Medulla oblongata (tissue), 1 donor: ENCODE results near the gene PRH1.

Experiments used
- DNase-seq: peaks from one replicate; pipeline ENCODE4 v3.0.0-alpha.2; 2015; ENCODE audit errors: extremely low spot score

The PRH1 gene

DNA sequence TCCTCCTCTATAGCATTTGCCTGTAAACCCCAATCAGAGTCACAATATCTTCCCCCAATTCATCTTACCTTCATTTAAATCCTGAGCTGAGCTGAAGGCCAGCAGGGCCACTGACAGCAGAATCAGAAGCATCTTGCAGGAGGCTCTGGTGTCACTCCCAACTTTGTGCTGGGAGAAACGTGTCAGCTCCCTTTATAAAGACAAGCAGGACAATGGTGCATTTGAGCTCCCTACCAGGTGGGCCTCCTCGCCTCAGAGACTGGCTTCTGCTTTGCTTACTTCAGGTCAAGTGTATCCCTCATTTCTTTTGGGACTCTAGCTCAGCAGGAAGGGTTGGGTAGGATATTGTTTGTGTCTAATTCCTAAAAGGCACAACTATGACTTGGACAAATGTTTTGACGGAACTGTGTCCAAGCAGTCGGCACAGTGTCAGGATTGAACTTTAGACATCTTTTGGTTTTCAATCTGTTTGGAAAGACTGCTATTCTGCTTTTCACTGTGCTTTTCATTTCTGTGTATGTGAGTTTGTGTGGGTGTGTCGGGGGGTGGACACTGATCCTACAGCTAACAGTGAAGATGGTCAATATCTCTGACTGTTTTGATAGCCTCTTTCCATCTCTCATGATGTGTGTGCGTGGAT is at the start of gene PRH1:
PRH1 (minus strand) TSS at position 170 of the 640 bp plus-strand sequence; CDS start at position 132, 38 bp downstream.
- DNase-seq = no peak

DNA sequence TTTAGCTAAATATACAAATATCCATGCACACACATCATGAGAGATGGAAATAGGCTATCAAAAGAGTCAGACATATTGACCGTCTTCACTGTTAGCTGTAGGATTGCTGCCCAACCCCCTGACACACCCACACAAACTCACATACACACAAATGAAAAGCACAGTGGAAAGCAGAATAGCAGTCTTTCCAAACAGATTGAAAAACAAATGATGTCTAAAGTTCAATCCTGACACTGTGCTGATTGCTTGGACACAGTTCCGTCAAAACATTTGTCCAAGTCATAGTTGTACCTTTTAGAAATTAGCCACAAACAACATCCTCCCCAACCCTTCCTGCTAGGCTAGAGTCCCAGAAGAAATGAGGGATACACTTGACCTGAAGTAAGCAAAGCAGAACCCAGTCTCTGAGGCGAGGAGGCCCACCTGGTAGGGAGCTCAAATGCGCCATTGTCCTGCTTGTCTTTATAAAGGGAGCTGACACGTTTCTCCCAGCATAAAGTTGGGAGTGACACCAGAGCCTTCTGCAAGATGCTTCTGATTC is 44.8 kb upstream of the PRH1 start, which contains the start of gene PRH2:
PRH2 (plus strand) TSS at position 491 of the 541 bp plus-strand sequence; CDS start at position 529, 38 bp downstream.
- DNase-seq = no peak

DNA sequence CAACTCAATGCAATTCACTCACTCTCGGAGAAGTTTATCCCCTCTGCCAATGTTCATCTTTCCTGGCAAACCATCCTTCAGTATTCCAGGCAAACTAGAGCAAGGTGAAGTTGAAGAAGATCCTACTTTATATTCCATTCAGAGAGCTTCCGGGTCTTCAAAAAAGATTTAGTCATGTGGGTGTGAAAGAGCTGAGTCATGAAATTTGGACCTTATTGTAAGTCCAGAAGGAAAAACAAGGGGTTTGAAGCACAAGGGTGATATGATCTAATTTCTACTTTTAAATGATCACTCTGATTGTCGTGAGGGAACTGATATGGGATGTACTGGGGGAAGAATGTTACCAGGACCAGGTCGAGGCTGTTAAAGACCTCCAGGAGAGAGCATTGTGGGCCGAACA is 42.2 kb upstream of the PRH1 start:
- no peak for DNase-seq

DNA sequence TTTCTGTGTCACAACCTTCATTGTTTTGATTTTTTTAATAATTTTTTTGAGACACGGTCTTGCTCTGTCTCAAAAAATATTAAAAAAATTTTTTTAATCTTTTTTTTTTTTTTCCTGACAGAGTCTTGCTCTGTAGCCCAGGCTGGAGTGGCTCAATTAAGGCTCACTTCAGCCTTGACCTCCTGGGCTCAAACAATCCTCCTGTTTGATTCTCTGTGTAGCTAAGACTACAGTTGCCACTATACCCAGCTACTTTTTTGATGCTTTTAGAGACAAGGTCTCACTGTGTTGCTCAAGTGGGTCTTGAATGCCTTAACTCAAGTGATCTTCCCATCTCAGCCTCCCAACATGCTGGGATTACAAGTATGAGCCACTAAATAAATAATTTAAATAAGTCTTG is 35.8 kb upstream of the PRH1 start:
- DNase-seq = no peak

DNA sequence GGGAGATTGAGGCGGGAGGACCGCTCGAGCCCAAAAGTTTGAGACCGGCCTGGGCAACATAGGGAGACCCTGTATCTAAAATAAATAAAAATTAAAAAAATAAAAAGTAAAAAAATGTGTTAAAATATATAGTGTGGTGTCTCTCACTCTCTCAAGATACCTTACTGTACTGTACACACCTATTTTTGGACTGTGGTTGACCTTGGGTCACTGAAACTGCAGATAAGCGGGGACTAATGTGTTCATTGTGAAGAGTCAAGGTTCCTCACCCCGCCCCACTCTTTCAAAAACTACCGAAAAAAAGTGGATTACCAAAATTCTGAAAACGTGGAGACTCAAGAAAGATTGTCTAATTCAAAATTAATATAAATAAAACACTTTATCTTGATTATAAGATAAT is 26.3 kb upstream of the PRH1 start:
- DNase-seq = no peak

DNA sequence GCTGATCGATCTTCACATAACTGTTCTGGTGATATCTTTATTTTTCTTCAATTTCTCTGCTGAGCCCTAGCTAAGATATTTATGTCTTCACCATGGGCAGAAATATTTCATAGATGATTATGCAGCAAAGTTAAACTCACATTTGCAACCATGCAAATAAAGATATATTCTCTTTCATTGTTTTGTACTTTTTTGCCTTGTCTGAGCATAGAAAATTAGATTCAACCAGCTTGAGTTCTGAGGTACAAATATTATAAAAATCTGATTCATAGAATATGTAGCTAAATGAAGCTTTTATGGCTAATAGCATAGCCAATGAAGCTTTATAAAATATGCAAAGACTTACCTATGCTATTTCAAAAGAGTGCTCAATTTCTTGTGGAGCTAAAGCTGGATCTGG is 25.4 kb upstream of the PRH1 start, which contains the start of gene TAS2R13:
TAS2R13 (minus strand) TSS at position 101 of the 400 bp plus-strand sequence. CDS start 264 bp downstream, outside the sequence.
- DNase-seq = no peak

DNA sequence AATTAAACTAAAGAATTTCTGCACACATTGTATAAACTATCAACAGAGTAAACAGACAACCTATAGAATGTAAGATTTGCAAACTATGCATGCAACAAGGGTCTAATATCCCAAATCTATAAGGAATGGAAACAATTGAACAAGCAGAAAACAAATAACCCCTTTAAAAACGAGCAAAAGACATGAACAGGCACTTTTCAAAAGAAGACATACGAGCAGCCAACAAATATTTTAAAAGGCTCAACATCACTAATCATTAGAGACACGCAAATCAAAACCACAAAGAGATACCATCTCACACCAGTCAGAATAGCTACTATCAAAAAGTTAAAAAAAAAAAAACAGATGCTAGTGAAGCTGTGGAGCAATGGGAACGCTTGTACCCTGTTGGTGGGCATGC is 20.6 kb upstream of the PRH1 start:
- DNase-seq = no peak

DNA sequence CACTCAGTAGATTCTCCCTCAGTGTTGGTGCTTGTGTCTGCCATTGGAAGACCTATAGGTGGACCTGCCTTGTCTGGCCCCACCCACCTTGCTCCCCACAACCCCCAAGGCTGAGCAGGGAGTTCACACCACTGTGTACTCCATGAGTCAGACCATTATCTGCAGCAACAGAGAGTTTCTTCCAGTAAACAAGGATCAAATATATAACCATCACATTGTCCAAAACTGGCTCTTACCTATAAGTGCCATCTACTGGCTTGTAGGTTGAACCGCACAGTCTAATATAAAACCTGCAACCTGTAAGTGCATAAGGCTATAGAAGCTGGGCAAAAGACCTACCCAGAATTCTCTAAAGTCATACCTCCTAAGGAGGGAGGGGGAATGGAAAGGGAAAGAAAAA is 17.4 kb upstream of the PRH1 start:
- DNase-seq = no peak

DNA sequence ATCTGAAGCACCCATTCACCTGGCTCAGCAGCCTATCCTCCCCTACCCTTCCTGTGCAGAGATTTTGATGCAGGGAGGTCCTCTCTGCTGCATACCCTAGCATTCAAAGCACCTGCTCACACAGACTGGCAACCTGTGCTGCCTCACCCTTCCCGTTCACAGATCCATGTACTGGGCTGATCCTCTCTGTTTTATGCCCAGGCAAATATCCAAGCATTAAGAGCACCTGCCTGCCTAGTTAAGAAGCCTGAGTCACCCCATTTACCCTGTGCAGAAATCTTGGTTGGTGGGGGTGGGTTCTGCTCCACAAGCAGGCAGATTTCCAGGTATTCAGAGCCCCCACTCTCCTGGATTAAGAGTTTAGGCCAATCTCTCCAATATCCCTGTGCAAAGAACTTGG is 16.9 kb upstream of the PRH1 start:
- DNase-seq = no peak

DNA sequence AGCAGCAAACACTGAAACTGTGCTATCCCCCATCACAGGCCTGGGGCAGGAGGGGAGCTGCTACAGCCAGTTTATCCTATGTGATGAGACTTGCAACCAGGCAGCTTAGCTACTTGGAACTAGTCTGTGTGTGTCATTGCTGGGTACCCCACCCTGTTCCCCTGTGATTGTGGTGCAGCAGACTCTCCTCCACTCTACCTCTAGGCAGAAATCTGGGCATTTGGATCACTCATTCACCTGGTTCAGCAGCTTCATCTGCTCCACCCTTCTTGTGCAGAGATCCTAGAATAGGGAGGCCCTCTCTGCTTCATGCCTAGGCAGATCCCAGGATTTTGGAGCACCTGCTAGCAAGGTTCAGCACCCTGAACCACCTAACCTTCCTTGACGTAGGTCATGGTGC is 16.5 kb upstream of the PRH1 start:
- no peak for DNase-seq

DNA sequence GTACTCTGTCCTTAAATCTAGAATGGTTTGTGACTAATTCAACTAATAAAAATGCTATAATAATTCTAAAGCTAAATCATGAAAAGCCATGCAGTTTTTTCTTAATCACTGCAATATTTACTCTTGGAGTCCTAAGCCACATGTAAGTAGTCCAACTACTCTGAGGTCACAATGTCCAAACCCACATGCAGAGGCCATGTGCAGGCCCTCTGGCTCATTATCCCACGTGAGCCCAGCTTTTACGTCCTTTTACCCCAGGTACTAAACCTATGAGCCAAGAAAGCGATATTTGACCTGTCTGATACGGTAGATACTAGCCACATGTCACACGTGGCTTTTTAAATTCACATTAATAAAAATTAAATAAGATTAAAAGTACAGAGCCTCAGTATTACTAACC is 12.8 kb upstream of the PRH1 start:
- DNase-seq = no peak

DNA sequence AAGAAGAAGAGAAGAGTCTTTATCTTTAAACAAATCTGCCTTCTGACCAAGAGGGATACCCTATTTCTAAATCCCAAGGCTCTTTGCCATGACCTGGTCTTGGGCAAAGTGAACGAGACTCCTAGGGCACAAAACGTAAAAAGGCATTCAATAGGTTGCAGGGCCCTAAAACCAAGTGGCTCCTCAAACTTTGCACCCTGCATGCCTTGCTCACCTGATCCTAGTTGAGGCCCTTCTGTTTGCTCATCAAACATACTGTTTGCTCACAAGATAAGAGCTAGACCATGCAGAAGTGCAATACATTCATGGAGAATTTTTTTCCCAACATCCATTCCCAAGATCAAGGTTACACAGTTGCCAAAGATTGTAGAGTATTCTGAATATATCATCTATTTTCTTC is 7.9 kb upstream of the PRH1 start:
- no peak for DNase-seq

DNA sequence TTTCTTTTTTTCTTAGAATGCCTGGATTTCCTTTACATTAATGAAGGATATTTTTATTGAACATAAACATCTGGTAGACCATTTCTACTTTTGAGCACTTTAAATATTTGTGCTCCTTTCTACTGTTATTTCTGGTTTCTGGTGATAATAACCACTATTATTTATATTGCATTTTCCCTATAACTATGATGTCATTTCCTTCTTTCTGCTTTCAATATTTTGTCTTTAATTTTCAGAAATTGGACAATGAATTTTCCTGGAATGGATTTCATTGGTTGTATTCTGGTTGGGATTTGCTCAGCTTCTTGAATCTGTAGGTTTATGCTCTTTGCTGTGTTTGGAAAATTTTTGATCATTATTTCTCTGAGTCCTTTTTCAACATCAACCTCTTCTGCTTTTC is 5.2 kb upstream of the PRH1 start:
- no peak for DNase-seq

DNA sequence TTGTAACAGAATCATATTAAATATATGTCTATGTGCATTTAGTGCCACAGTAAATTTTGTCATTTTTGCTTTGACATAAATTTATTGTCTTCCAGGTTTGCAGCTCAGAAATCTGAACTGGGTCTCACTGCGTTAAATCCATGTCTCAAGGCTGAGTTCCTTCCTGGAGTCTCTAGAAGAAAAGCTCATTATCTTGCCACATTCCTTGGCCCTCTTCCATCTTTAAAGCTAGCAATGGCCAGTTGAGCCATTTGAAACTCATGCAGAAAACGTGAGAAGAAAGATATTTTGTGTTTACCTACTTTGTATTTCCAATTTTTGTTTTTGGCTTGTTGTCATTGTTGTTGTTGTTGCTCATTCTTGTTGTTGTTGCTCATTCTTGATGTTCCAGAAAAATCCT is 10.7 kb downstream of the PRH1 start:
- DNase-seq = peak; percentile 8

DNA sequence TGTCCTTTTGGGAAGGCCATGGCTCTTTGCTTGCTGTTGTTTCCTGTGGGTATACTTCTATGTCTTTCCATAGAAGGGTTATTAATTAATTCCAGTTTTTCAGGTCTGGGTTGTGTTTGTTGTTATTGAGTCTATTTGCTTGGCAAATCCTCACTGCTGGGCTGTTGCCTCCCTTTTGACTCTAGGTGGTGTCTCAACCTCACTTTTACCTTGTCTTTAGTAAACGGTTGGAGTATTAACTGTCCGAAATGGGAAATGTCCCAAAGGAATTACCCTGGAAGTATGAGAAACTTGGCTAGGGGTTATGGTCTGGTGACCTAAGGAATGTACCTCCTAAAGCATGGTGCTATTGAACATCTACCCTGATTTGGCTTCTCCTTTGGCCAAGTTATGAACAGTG is 16.7 kb downstream of the PRH1 start:
- no peak for DNase-seq

DNA sequence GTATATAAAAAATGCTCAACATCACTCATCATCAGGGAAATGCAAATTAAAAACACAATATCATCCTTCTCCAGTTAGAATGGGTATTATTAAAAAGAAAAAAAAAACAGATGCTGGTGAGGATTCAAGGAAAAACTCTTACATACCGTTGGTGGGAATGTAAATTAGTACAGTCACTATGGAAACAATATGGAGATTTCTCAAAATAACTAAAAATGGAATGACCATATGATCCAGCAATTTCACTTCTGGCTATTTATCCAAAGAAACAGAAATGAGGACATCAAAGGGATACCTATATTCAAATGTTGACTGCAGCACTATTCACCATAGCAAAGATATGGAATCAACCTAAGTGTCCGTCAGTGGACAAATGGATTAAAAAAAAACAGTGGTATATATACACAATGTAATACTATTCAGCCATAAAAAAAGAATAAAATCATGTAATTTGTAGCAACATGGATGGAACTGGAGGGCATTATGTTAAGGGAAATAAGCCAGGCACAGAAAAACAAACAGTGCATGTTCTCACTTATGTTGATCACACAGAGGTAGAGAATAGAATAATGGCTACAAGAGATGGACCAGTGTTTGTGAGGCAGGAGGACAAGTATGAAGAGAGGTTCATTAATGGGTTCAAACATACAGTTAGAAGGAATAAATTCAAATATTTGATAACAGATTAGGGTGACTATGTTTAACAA is 20.4 kb downstream of the PRH1 start:
- no peak for DNase-seq

DNA sequence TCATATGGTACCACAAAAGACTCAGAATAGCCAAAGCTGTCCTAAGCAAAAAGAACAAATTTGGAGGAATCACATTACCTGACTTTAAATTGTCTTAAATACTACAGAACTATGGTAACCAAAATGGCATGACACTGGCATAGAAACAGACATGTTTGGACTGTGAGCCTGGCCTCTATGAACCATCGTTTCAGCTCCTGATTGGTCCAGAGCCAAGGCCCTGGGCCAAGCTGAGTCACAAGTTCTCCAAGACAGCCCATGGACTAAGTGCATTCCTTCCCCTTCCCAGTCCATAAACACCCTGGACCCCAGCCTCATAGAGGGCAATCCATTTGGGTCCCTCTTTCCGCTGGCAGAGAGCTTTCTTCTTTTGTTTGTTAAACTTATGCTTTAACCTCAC is 22.7 kb downstream of the PRH1 start:
- no peak for DNase-seq

DNA sequence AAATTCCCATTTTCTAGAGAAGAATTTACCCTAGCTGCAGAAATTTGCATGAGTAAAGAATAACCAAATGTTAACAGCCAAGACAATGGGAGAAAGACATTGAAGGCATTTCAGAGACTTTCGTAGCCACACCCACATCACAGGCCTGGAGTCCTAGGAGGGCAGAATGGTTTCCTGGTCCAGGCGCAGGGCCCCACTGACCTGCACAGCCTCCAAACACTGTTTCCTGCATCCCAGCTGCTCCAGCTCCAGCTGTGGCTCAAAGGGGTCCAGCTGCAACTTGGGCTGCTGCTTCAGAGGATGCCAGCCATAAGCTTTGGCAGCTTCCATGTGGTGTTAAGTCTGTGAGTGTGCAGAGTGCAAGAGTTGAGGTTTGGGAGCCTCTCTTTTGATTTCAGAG is 28.2 kb downstream of the PRH1 start:
- no peak for DNase-seq

DNA sequence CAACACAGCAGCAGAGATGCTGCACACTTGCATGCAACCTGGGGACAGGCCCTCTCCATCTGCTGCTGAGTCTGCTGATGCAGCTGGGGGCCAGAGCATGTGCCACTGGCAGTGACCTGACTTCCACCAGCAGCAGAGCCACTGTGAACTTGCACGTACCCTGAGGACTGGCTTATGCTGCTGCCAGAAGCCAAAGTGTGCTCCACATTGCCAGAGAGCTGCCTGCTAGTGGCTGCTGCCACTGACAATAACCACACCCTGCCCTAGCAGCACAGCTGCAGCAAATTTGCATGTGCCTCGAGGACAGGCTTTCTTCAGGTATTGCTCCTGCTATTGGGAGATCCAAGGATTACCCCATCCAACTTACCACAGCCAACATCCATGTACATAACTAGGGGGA is 30.3 kb downstream of the PRH1 start:
- DNase-seq = no peak

DNA sequence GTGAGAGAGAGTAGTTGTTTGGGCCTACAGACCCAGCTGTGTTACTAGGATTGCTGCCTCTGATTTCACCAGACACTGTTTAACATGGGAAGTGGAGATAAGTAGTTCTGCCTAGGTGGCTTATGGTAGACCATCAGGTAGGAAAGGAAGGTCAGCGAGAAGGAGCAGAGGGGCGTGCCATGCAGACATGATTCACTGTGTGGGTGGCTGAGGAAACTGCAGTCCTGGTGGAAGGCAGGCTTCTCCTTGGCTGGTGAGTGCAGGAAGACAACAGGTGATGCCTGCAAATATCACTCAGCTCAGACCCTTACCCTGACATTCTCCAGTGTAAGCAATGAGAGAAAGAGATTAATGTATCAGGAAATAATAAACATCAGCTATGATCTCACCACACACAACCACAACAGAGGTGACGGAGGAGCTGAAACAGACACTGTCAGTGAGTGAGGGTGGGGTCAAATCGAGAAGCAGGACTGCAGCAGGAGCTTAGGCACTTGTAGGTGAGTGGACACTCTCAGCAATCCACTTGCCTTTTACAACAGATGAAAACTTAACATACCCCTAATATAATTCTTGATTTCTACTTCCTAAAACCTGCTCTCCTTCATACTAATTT is 32.7 kb downstream of the PRH1 start:
- no peak for DNase-seq

DNA sequence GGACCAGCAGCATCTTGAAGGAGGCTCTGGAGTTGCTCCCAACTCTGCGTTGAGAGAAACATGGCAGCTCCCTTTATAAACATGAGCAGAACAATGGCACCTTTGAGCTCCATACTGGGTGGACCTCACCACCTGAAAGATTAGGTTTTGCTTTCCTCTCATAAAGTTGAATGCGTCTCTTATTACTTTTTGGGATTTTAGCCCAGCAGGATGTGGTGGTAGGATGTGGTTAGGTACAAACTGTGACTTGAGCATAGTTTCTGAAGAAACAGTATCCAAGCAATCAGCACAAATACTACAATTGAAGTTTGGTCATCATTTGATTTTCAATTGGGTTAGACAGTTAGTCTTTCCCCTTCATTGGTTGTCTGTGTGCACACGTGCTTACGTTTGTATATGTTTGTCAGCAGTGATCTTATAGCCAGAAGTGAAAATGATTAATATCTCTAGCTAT is 34.6 kb downstream of the PRH1 start, which contains the start of gene PRR4:
PRR4 (minus strand) TSS at position 51 of the 454 bp plus-strand sequence; CDS start at position 13, 38 bp downstream.
- no peak for DNase-seq

DNA sequence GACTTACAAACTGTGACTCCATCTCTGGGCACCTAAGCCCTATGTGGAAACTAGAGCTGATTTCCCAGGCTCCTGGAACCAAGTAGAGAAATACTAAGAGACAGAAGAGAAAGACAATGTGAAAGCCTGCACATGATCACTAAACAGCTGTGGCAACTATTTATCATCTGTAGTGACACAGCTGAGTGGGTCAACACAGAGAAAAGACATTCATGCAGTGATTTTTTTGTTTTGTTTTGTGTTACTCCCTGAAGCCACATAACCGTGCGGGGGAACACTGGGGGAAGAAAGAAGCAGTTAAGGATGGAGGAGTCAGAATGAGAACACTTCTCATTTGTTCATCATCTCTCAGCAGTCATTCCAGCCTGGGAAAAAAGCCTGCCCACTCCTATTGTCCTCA is 36.3 kb downstream of the PRH1 start:
- peak; percentile 3 for DNase-seq

DNA sequence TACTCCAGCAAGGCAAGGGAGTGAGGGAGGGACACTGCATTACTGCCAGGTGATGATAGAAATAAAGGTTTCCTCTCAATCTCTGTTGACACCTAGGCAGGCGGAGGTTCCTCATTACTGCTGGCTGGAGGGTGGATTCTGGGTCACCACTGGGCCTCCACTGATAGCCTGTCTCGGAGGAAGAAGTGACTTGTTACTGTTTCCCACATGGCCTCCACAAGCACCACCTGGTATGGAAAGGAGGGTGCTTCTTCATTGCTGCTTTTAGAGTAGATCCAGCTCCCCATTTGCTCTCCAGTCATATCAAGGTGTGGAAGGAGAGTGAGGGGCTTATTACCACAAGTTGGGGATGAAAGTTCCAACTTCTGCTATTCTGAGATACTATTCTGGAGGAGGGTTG is 41.2 kb downstream of the PRH1 start:
- no peak for DNase-seq
